GM10266 (cell line): ENCODE results near the gene ARID3A.

Source experiments
- DNase-seq: peaks from one replicate; pipeline ENCODE4 v3.0.0; 2012; ENCODE audit errors: extremely low spot score
- CTCF ChIP-seq: IDR thresholded peaks from 2 replicates; pipeline ENCODE4 v1.5.1; 2012; ENCODE audit warnings: mild to moderate bottlenecking, low read depth; ENCODE audit not compliant: control insufficient read depth, insufficient read depth; ENCODE audit errors: missing control alignments

Gene ARID3A

GRCh38 chr19:896434-896833 lies 29.4 kb upstream of the ARID3A start:
- DNase-seq = no peak
- TF ChIP-seq CTCF = no peak

GRCh38 chr19:896999-897398 lies 28.8 kb upstream of the ARID3A start:
- TF ChIP-seq CTCF = no peak
- no peak for DNase-seq

GRCh38 chr19:897442-898039 lies 28.3 kb upstream of the ARID3A start:
- TF ChIP-seq CTCF = peak; percentile 9
- no peak for DNase-seq

- no peak for TF ChIP-seq CTCF
- no peak for DNase-seq
These were observed 27.2 kb upstream of the ARID3A start for GRCh38 chr19:898663-899062.

GRCh38 chr19:899336-900042 lies 26.3 kb upstream of the ARID3A start:
- no peak for DNase-seq
- TF ChIP-seq CTCF = no peak

GRCh38 chr19:900043-900301 lies 25.9 kb upstream of the ARID3A start:
- no peak for DNase-seq
- TF ChIP-seq CTCF = no peak

- no peak for DNase-seq
- TF ChIP-seq CTCF = no peak
These were observed 25.3 kb upstream of the ARID3A start for GRCh38 chr19:900302-901111.
